Fibroblast of the aortic adventitia (primary cell): ENCODE measurements around the gene HARBI1. TPM values are rescaled to one million over a fixed set of nuclear protein-coding genes. Genes with fewer than 3 reads are reported as not detected.

ENCODE experiments used
- DNase-seq: peaks from one replicate; pipeline ENCODE4 v3.0.0-alpha.2; 2010; ENCODE audit warnings: low read depth
- H3K4me3 ChIP-seq: 2 replicates; pipeline ENCODE4 v1.5.1; 2011; ENCODE audit warnings: low read depth, mild to moderate bottlenecking, control low read depth, low read length, moderate library complexity
- total RNA-seq: library from RNA; depleted of rRNA; stranded (reverse); fragments of >200 nt; gene quantifications from 2 replicates; pipeline ENCODE4 v1.2.3, GENCODE V29; 2012; ENCODE audit warnings: low replicate concordance
- TF ChIP-seq, protein P1 (sequence below): IDR thresholded peaks from 2 replicates; pipeline ENCODE4 v1.5.1; 2011; ENCODE audit warnings: mild to moderate bottlenecking, low read length, control low read depth, inconsistent platforms; ENCODE audit not compliant: insufficient read depth

HARBI1 gene
- total RNA-seq, 1 donor, result 4.5 TPM

DNA sequence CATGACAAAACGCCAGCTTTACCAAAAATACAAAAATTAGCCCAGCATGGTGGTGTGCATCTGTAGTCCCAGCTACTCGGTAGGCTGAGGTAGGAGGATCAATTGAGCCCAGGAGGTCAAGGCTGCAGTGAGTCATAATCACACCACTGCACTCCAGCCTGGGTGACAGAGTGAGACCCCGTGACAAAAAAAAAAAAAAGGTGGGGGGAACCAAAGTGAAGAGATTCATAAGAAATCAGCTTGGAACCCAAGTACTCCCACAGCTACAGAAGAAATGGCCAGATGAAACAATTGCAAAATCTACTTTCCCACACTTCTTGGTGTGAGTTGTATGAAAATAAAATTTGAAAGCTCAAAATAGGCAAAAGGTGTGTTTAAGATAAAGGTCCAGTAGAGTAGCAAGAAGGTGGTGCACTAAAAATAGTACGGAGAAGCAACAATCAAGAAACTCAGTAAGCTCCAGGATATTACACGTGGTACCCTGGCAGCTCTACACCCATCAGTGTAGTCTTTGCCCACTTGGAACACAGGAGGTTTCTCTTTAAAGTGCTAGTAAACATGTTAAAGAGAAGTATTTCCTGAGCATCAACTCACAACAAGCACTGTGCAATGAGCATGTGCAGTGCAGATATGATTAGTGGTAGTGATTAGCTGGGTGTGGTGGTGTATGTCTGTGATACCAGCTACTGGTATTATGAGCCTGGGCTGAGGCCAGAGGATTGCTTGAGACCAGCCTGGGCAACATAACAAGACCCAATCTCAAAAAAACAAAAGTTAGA lies 5.3 kb downstream of the HARBI1 start:
- TF ChIP-seq, protein P1, sequence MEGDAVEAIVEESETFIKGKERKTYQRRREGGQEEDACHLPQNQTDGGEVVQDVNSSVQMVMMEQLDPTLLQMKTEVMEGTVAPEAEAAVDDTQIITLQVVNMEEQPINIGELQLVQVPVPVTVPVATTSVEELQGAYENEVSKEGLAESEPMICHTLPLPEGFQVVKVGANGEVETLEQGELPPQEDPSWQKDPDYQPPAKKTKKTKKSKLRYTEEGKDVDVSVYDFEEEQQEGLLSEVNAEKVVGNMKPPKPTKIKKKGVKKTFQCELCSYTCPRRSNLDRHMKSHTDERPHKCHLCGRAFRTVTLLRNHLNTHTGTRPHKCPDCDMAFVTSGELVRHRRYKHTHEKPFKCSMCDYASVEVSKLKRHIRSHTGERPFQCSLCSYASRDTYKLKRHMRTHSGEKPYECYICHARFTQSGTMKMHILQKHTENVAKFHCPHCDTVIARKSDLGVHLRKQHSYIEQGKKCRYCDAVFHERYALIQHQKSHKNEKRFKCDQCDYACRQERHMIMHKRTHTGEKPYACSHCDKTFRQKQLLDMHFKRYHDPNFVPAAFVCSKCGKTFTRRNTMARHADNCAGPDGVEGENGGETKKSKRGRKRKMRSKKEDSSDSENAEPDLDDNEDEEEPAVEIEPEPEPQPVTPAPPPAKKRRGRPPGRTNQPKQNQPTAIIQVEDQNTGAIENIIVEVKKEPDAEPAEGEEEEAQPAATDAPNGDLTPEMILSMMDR, result no peak

DNA sequence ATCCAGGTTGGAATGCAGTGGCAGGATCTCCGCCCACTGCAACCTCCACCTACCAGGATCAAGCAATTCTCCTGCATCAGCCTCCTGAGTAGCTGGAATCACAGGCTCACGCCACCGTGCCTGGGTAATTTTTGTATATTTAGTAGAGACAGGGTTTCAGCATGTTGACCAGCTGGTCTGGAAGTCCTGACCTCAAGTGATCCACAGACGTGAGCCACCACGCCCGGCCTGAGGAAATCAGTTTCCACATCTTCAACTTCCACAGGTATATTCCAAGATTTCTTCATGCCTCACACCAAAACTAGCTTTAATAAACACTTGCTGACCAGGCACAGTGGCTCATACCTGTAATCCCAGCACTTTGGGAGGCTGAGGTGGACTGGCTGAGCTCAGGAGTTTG lies 7.6 kb downstream of the HARBI1 start:
- DNase-seq, result no peak
- H3K4me3 ChIP-seq, result no peak overlapping the region
- TF ChIP-seq, protein P1, result no peak

More for the DNA sequence above, 5.3 kb downstream of the HARBI1 start:
- H3K4me3 ChIP-seq, result no peak overlapping the region
- no peak for DNase-seq

DNA sequence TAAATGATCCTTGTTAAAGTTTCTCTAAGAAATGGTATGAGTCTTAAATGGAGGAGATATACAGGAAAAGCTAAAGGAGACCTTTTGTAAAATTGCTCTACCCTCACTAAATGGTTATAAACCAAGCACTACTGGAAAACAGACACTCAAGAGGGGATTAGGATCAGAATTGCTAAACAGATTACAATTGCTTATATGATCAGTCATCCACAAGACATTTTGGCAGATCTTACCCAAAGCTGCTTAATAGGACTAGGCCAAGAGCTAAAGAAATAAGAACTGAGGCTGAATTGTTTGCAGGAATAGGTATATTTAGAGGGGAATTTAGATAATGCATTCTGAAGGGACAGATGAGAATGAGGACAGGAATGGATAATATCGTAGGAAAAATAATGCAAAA lies 9.5 kb downstream of the HARBI1 start:
- TF ChIP-seq, protein P1, result no peak
- no peak overlapping the region for H3K4me3 ChIP-seq
- no peak for DNase-seq

DNA sequence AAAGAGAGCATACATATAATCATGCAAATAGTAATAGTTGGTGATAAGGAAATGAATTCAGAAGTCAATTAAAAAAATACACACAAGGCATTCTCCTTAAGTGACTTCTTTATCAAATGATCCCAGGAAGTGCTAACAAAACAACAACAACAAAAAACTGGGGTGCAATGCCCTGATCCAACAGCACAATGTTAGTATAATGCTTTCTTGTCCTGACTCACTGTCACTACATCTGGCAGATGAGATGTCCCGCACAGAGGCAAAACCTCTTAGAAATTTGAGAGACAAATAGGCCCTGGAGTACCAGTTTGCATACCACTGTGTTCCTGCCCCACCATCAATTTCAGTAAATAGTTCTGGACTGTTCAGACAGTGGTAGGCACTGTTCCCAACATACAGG lies 12.2 kb downstream of the HARBI1 start:
- TF ChIP-seq, protein P1, result no peak
- DNase-seq, result no peak
- H3K4me3 ChIP-seq, result no peak overlapping the region

DNA sequence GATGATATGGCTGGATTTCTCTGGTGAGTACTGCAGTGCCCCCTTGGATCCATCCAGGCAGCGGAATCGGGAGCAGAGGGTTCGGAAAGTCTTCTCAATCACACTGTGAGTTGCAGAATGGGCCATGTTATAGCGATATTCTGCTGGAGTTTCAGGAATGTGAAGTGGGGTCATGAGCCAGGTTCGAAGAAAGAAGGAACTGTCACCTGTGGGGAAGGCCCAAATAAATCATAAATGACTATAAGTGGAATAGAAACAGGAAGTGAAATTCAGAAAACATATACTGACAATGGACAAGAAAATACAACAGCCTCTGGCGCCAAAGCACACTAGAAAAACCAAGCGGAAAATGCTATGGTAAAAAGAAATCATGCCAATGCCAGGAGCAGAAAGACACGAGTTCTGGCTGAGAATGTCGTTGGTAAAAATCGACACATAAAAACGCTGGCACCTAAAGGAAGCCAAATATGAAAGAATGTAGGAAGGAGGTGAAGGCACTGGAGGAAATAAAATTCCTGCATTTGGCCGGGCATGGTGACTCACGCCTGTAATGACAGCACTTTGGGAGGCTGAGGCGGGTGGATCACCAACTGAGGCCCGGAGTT lies 13.2 kb downstream of the HARBI1 start:
- TF ChIP-seq, protein P1, result no peak
- DNase-seq, result no peak
- no peak overlapping the region for H3K4me3 ChIP-seq

DNA sequence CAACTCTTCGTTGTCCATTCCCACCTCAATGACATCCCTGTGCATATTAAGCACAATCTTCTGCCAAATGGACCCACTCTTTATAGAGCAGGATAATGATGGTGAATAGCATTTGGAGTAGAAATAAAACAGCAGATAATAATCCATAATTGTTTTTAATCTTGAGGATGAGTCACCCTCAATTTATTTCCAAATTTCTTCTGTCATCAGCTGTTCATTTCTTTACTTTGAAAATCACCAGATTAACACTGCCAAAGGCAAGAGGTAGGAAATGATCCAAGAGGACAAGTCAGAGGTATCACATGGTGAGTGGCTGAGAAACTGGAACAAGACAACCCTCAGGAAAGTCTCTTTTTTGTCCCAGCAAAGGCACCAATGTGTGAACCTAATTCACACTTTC lies 15.9 kb downstream of the HARBI1 start:
- TF ChIP-seq, protein P1, result no peak
- H3K4me3 ChIP-seq, result no peak overlapping the region
- DNase-seq, result peak; percentile 69
